DMS153 (cell line): ENCODE measurements around the gene PLCL1.

Experiments used
- DNase-seq: peaks from one replicate; lab custom pipeline; 2025; lab: John Stamatoyannopoulos, UW

PLCL1 gene

DNA sequence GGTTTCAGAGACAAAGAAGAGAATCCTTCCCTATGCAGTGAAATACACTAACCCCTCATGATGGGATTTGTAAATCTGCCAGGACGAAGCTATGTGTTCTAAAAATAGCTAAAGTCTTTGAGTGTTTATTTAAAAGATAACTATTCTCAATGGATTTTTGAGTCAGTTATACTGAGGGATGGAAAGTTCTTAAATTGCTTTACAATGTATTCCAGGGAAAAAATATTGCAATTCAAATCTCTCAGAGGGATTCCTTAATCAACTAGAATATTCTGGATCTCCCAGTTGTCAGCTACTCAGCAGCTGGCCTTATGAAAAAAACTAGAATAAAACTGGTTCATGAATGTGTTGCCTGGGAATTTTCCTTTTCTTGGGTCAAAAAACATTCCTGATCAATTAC, 312.4 kb downstream of the PLCL1 start:
- no peak for DNase-seq

GRCh38 chr2:198117406-198118041, 313.1 kb downstream of the PLCL1 start:
- no peak for DNase-seq

DNA sequence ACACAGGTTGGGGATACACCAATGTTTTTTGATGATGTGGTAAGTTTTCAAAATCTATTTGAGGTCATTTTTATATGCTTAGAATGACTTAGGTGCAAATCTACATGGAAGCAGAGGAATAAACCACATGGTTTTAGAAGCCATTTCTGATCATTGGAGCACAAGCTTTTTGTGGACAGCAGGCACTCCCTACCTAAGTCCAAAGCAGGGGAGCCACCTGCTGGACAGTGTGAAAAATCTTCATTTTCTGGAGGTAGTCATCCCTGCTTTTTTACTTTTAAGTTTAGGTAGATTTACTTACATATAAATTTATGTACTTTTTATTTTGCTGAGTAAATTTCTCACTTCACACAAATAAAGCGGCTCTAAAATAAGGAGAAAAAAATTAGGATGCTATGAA, 323.2 kb downstream of the PLCL1 start:
- no peak for DNase-seq

DNA sequence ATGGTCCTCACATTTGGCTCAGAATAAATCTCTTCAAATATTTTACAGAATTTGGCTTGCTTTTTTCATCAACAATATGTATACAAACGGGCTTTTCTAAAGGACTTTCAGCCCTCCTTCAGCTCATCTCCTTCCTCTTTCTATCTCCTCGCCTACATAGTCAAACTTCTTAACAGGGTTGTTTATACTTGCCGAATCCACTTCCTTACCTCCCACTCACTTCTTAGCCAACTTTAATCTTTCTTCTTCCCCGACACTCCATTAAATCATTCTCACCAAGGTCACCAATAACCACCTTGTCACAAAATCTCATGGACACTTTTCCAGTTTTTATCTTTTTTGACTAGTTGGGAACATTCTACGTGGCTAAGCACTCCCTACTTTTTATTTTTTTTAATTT, 325.2 kb downstream of the PLCL1 start:
- DNase-seq = no peak

GRCh38 chr2:198134293-198134955, 330.0 kb downstream of the PLCL1 start:
- DNase-seq = no peak

GRCh38 chr2:198135481-198135934, 331.1 kb downstream of the PLCL1 start:
- no peak for DNase-seq

DNA sequence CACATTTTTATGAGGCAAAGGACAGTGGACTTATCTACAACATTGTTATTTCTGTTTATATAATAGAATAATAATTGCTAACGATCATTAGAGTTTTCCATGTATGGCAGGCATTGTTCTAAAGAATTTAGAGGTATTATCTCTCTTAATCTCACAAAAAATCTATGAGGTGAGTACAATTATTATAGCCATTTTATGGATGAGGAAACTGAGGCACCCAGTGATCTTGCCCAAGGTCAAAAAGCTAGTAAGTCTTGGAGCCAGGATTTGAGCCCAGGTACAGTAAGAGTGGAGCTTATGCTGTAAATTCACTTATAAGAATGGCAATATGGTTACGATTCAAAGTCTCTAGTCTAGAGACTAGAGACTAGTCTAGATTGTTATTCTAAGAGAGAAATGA, 331.7 kb downstream of the PLCL1 start:
- no peak for DNase-seq

GRCh38 chr2:198137733-198138132, 333.3 kb downstream of the PLCL1 start:
- no peak for DNase-seq

- DNase-seq = no peak
Measured at GRCh38 chr2:198141726-198142125, 337.3 kb downstream of the PLCL1 start.

DNA sequence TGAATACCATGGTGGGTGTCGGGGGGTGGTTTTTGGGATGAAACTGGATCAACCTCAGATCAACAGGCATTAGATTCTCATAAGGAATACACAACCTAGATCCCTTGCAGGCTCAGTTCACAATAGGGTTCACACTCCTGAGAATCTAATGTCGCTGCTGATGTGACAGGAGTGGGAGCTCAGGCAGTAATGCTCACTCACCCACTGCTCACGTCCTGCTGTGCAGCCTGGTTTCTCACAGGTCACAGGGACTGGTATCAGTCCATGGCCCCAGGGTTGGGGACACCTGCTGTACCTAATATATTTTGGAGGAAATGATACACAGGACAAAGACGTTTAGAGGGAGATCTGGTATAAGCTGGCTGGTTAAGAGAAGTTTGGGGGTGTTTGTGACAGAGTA, 338.8 kb downstream of the PLCL1 start:
- no peak for DNase-seq

DNA sequence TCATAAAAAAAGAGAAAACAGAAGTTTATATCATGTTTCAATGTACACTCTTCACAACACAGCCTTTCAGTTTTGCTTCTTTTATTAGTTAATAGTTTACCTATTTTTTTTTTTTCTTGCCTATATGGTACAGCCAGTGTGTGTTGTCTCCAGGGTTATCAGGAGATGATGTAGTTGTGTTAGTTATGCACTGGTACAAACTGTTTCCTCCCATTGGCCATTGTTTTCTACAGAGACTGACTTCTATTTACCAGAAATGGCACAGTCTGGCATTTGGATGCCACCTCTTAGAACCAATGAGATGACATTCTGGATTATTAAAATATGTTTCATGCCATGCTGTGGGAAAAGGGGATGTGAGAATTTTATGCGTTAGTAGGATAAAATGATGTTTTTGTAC, 339.4 kb downstream of the PLCL1 start:
- DNase-seq = no peak

DNA sequence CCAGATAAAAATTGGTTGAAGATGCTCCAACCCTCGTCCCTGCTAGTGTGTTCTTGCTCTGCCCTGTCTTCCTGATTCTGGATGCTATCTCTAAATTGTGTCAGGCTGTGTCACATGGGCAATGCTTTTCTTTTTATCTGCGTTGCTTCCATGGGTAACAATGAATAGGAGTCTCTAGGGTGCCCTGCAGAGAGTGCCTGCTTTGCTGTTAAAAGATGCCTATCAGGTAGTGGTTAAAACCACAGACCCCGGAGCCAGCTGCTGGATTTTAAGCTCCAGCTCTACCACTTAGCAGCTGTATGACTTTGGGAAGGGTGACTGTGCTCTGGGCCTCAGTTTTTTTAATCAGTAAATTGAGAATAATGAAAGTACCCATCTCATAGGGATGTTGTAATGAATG, 340.3 kb downstream of the PLCL1 start:
- no peak for DNase-seq

DNA sequence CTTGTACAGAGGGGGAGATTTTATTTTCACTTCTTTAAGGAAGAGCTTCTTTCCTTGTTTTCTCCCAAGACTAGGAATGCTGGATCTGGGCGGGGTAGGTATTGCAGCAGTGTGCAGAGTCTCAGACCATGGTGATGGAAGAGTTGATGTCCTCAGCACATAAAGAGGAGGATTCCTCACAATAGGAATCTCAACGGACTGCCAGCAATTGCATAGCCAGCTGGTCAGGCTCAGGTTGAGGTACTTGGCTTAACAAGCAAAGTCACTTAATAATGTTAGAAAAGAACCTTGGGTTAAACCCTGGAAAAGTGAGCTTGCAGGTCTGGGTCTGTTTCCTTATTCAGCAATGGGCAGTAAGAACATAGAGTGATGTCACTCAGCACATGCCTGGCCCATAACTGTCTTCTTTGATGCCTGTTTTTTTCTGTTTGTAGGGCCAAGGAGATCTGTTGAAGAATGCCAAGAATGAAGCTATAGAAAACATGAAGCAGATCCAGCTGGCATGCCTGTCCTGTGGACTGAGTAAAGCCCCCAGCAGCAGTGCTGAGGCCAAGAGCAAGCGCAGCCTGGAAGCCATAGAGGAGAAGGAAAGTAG, 342.1 kb downstream of the PLCL1 start:
- DNase-seq = no peak

GRCh38 chr2:198157314-198157713, 352.9 kb downstream of the PLCL1 start:
- DNase-seq = no peak

GRCh38 chr2:198161151-198161550, 356.8 kb downstream of the PLCL1 start:
- no peak for DNase-seq

DNA sequence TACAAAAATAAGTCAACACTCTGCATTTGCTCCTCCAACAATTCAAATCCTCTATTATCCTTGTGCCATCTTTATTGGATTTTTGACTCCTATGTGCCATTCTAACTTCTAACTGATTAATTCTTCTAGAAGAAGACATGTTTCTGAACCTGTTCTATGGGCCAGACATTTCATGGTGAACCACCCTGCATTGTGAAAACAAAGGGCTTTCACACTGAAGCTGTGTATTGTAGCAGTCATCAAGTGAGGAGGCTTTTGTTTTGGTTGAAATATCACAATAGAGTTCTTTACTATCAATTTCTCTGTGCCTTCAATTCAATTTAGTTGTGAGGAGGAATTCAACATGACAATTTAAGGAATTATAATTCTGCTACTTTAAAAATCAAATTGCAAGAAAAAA, 357.9 kb downstream of the PLCL1 start:
- no peak for DNase-seq

DNA sequence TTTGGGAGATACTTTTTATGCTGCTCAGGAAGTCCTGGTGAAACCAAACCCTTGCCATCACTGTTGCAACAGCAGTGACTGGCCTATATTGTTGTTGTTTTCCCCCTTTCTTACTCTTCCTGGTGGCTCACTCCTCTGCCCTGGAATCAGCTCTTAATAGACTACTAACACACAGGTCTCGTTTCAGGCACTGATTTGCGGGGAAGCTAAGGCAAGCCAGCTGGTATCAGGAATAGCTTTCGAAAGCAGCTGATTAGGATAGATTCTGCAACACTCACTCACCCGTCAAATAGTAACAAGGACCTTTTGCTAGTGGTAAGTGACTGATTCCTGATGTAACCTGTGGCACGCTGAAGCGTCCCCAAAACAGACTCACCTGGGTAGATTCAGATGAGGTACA, 360.4 kb downstream of the PLCL1 start:
- no peak for DNase-seq

DNA sequence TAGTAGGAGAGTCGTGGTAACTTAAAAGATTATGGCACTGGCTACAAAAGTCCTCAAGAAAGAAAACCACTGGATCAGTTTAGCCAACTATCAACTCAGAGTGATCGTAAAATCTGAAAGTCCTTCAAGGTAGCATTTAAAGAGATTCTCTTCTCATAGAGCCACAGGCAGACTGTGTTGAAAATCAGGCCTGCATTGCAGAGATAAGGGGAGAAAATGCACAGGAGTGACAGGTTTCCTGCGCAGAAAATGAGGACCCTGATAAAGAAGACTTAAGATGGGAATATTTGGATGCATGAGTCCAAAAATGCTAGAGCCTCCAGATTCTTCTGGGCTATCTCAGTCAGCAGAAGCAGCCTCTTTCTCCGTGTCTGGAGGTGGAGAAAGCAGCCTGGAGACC, 360.9 kb downstream of the PLCL1 start:
- no peak for DNase-seq

- DNase-seq = no peak
Measured at GRCh38 chr2:198167346-198167745, 363.0 kb downstream of the PLCL1 start.

- no peak for DNase-seq
Measured at GRCh38 chr2:198168651-198169050, 364.3 kb downstream of the PLCL1 start.

GRCh38 chr2:198173242-198173641, 368.8 kb downstream of the PLCL1 start:
- no peak for DNase-seq

GRCh38 chr2:198173864-198174263, 369.5 kb downstream of the PLCL1 start:
- no peak for DNase-seq

DNA sequence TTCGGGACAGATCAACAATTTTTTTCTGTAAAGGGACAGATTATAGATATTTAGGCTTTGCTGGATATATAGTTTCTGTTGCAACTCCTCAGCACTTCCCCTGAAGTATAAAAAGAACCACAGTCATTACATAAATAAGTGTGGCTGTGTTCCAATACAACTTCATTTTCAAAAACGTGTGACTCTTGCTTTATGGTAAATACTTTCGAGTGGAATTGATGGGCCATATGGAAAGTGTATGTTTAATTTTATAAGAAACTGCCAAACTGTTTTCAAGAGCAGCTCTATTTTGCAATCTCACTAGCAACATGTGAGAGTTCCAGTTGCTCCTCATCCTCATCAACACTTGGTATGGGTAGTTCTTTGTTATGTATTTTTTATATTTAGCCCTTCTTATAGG, 370.9 kb downstream of the PLCL1 start:
- DNase-seq = no peak

DNA sequence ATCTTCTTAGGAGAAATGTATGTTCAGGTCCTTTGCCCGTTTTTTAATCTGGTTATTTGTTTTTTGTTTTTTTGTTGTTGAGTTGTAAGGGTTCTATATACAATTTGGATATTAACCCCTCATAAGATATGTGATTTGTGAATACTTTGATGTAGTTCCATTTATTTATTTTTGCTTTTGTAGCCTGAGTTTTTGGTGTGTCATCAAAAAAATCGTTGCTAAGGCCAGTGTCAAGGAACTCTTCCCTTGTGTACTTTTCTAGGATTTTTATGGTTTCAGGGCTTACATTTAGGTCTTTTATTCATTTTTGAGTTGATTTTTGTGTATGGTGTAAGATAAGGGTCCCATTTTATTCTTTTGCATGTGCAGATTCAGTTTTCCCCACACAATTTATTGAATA, 372.6 kb downstream of the PLCL1 start:
- DNase-seq = no peak
